ENCODE results near the gene ARL5B. TPM values are rescaled to one million over a fixed set of nuclear protein-coding genes. Genes with fewer than 3 reads are reported as not detected.
"Not testable (repeated sequence)": the region's sequence is repeated elsewhere in the genome, so short reads cannot be mapped to it uniquely, and the experiment has no call there.

ARL5B gene, protein sequence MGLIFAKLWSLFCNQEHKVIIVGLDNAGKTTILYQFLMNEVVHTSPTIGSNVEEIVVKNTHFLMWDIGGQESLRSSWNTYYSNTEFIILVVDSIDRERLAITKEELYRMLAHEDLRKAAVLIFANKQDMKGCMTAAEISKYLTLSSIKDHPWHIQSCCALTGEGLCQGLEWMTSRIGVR
- total RNA-seq, result 40.6 TPM

DNA sequence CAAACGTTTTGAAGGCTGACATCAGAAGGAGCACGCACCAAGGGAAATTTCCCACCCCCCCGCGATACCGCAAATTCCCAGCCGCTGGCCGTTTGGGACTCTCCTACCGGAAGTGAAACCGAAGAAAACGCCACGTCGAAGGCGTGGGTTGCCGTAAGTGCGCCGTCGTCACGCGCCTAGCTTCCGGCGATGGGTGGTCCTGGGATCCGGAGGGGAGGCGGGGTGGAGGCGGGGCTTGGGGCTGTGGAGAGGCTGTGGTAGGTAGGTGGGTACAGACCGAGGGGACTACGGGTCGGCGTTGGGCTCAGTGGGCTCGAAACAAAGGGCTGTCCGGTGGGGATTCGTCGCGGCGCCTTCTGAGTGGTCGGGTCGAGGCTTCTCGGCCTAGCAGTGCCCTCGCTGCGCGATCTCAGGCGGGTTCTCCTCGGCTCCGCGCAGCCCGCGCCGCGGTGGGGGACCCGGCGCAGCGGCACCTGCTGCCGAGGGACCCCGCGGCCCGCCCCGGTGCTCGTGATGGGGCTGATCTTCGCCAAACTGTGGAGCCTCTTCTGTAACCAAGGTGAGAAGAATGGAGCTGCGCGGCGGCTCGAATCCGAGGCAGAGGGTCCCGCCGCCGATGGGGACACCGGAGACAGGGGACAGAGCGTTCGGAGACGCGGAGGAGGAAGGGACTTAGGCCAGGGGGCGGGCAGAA is at the start of gene ARL5B:
TSS of gene ARL5B (plus strand) at position 307 of the 694 bp plus-strand sequence. CDS start at position 514, 207 bp downstream.
- peak; percentile 99 for DNase-seq

DNA sequence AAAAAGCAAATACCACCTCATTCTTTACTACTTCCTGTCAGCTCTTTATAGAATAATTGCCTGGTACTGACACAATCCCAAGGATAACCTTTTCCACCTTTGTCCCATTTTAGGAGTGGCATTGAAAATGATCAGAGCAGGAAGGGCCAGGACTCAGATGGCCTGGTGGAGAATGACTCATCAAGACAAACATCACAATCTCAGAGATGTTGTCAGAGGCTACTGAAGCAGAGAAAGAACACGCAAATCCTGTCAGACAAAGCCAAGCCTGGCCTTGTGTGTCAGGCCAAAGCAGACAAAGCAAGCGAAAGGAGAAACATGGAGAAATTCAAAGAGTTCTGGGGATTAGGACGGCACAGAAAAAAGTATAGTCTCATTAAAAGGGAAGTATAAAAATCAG is 48.7 kb upstream of the ARL5B start:
- peak; percentile 10 for DNase-seq

DNA sequence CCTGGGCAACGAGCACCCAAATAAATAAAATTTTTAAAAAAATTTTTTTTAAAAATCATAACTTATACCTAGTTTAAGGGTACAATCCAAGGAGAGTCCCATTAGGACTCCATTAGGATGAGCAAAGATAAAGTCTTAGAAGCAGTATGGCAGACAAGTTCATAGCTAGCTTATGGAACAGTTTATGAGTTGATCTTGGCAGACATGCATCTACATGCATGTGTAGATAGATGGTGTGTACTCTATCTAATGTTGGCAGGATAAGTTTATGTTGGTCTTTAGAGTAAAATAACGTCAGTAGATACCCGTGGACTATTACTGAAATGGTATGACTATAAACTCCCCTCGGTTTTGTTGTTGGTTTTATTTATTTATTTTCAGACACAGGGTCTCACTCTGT is 48.1 kb upstream of the ARL5B start:
- no peak for DNase-seq

DNA sequence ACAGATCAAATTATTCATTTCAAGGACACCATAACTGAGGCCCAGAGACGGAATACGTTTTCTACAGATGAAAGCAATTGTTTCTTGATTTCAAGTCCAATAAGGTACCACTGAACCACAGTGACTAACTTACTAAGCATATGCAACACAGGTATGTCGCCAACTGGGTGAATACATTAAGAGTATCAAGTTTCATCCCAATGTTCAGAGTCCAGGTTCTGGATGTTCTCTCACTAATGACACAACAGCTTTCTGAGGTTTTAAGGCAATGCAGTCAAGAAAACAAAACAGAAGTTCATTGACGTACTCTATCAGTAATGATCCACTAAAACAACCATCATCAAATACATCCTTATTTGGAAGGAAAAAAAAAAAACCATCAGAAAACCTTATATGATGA is 43.6 kb upstream of the ARL5B start:
- no peak for DNase-seq

DNA sequence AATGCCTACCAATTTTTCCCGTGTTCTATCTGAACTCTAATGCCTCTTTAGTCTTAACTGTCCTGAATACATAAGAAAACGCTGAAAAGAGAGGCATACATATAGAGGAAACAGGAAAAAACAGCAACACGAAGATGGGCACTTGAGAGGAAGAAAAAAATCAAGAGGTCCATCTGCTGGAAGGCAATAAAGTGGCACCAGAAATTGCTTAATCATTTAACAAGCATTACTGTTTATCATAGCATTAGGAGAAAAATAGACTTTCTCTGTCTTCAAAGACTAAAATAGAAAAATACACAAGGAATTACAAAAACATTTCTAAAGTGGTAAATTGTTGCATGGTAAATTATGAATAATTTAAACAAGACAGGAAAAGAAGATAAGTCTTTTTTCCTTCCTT is 42.9 kb upstream of the ARL5B start:
- no peak for DNase-seq

DNA sequence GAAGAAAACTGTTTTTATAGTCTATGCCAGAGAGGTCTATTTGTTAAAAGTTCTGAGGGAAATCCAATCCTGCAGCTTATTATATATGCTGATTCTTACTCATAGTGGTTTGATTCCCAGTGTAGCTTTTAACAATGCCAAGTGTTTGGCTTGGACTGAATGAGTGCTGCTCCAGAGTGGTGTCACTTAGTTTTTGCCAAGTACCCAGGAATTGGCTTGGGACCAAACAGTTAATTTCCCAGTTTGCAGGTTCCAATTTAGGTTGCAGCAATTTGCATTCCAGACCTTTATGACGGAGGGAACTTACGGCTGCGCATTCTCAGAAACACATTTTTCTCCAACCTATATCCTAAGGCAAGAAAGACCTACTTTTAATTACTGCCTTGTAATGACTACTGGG is 40.2 kb upstream of the ARL5B start:
- DNase-seq, result peak; percentile 13

DNA sequence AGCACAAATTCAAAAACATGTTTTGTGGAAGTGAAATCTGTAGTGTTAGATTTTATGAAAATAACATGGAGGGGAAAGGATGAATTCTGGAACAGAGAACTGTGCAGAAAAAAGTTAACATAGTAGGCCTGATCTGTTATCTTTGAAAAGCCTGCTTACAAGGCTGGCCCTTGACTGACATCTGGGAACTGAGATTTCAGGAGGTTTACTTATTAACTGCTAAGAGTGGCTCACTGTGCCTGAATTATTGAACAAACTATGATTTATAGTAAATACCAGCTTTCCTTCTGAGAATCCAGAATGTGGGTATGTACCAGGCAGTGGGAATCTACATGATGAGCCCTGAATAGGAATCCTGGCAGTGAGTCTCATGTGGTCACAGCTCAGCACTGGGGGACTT is 38.4 kb upstream of the ARL5B start:
- DNase-seq, result no peak

DNA sequence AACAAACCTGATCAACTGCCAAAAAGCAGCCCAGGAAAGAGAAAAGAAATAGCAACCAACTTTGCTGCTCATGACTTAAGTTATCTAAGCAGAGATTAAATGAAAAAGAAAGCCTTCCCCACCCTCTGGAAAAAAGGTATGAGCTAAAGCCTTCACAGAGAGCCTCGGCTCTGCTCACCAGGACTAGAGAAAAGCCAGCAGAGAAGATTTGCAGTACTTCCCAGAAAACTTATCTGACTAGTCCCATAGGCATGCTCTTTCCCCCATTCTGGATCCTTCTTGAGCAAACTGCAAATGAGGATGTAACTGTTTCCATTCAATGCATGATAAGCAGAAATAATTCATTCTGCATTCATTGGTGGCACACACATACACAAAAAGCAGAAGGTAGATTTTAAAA is 35.6 kb upstream of the ARL5B start:
- DNase-seq, result not testable (repeated sequence)

DNA sequence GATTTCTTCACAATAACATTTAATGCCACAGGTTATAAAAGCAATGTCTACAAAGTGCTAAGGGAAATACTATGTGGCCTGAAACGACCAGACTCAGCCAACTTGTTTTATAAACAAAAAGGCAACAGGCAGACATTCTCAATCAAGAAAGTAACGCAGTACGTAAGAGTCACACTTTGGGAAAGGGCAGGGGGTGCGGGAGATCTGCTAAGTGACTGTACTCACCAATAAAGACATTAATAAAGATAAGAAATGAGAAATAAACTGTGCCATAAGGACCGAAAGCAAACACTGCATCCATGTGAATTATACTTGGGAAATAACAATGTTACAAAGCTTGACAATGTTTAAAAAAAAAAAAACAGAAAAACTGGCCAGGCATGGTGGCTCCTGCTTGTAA is 33.3 kb upstream of the ARL5B start:
- DNase-seq, result no peak

DNA sequence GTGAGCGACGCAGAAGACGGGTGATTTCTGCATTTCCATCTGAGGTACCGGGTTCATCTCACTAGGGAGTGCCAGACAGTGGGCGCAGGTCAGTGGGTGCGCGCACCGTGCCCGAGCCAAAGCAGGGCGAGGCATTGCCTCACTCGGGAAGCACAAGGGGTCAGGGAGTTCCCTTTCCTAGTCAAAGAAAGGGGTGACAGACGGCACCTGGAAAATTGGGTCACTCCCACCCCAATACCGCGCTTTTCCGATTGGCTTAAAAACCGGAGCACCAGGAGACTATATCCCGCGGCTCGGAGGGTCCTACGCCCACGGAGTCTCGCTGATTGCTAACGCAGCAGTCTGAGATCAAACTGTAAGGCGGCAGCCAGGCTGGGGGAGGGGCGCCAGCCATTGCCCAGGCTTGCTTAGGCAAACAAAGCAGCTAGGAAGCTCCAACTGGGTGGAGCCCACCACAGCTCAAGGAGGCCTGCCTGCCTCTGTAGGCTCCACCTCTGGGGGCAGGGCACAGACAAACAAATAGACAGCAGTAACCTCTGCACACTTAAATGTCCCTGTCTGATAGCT is 31.7 kb upstream of the ARL5B start:
- DNase-seq, result peak; percentile 76

DNA sequence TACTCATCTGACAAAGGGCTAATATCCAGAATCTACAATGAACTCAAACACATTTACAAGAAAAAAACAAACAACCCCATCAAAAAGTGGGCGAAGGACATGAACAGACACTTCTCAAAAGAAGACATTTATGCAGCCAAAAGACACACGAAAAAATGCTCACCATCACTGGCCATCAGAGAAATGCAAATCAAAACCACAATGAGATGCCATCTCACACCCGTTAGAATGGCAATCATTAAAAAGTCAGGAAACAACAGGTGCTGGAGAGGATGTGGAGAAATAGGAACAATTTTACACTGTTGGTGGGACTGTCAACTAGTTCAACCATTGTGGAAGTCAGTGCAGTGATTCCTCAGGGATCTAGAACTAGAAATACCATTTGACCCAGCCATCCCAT is 26.7 kb upstream of the ARL5B start:
- DNase-seq, result not testable (repeated sequence)

DNA sequence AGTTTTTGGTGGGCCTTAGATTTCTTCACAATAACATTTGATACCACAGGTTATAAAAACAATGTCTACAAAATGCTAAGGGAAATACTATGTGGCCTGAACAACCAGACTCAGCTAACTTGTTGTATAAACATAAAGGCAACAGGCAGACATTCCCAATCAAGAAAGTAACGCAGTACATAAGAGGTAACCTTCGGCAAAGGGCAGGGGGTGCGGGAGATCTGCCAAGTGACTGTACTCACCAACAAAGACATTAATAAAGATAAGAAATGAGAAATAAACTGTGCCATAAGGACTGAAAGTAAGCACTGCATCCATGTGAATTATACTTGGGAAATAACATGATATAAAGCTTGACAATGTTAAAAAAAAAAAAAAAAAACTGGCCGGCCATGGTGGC is 23.2 kb upstream of the ARL5B start:
- no peak for DNase-seq

DNA sequence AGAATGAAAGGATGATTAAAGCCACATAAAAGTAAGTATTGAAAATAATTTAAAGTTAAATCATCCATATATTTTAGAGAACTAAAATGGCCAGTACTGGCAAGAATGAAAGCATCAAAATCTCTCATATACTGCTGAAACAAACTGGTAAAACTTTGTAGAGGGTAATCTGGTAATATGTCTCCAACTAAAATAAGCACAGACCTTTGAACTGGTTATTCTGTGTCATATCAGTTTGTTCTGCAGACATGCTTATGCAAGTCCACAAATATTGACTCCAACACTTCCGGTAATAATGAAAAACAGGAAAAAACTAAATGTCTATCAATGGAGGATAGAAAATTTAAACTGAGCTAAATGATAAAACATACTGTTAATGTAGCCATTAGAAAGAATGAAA is 21.8 kb upstream of the ARL5B start:
- not testable (repeated sequence) for DNase-seq

DNA sequence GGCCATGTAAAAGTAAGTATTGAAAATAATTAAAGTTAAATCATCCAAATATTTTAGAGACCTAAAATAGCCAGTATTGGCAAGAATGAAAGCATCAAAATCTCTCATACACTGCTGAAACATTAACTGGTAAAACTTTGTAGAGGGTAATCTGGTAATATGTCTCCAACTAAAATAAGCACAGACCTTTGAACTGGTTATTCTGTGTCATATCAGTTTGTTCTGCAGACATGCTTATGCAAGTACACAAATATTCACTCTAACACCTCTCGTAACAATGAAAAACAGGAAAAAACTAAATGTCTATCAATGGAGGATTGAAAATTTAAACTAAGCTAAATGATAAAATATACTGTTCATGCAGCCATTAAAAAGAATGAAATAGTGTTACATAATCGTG is 19.5 kb upstream of the ARL5B start:
- not testable (repeated sequence) for DNase-seq

DNA sequence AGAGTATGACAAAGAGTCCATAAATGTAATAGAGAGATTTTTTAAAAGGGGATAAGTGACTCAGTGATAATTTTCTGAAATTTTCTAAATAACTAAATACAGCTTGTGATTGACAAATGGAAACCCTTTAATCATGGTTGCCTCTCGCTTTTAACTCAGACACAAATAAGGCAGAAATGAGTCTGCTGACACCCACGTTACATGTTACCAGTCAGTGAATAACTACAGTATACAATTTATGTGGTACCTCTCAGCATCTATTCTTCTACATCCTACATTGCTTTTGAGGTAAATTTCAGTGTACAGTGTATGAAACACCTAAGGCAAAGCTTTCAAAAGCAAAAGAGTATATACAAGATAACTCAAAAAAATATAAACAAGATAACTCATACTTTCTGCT is 12.1 kb upstream of the ARL5B start:
- DNase-seq, result no peak

DNA sequence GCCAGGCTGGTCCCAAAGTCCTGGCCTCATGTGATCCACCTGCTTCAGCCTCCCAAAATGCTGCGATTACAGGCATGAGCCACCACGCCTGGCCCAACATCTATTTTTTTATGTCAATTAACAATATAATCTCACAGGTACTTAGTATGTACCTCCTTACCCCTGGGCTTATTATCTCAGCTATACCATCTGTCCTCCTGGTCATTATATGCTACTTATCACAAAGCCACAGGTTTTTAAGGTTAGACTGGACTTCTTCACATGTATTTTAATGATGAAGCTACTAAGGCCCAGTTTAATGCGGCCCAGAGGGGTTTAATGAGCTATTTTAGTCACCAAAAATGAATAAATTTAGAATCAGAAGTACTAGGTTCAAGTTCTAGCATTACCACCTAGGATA is 11.3 kb upstream of the ARL5B start:
- DNase-seq, result no peak

DNA sequence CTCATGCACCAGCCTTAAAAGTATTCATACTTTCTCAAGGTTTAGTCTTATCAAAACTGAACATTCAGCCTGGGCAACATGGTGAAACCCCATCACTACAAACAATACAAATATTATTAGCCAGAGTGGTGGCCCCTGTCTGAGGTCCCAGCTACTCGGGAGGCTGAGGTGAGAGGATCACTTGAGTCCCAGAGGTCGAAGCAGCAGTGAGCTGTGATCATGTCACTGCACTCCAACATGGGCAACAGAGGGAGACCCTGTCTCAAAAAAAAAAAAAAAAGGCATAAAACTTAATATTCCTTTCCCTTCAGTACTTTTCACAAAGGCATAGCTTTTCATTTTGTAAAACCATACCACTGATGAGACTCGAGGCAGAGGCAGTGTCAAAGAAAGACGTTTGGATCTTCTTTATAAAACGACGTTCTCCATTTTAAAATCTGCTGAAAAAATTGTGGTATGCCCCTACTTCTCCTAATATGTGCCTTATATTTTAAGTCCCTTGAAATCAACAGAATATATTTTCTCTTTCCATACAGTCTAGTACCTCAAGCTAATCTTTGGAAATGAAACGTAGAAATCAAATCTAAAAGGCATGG is 9.8 kb upstream of the ARL5B start:
- no peak for DNase-seq

DNA sequence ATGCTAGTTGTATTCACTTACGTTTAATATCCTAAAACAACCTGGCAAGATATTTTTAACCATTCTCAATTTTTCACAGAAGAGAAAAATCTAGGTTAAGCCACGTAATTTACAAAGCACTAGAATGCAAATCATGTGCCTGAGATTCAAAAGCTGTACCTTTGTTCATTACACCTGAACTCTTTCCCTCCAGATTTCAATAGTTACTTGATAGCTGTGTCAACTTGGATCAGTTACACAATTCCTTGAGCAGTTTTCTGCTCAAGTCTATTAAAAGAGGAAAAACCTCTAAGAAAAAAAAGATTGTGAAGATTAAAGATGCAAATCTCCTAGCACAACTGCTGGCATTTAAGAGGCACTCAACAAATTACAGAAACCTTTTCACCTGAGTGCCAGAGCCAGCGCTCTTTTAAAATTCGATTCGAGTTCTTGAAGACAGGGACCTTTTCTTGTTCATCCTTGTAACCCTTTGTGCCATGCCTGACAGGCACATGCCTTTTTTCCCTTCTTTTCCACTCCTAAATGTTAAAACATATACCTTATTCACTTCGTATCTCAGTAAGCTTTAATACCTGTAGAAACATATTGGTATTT is 8.7 kb upstream of the ARL5B start:
- DNase-seq, result peak; percentile 14

DNA sequence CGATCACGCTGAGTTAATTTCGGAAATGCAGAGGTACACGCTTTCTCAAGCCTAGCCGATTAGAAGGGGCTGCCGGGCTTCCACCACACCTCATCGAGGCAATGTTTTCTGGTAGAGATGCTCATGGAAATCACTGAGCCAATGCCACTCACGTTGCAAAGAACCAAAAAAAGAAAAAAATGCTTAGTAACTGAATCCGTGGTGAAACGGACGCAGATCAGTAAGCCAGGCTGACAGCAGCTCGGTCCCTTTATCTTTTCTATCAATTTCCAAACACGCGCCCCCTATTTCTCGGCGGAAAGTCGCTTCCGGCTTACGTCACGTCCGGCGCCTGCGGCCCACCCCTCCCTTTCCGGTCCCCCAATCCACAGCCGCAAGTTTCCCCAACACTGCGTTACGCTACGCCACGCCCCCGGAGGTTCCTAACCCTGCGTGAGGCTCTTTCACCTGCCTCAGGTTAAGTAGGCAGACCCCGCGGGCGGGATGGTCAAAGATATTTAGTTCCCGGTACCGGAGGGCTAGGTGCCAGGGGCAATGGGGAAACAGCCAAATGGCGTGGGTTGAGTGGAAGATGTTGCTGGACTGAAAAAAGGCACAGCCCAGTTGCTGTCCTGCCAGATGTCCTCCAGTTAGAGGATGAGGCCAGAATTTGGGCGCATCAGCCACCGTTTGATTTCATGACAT is 7.8 kb upstream of the ARL5B start, which contains the start of gene NSUN6:
TSS of gene NSUN6 (minus strand) at position 264 of the 684 bp plus-strand sequence. CDS start 384 bp downstream, outside the sequence.
- peak; percentile 97 for DNase-seq

DNA sequence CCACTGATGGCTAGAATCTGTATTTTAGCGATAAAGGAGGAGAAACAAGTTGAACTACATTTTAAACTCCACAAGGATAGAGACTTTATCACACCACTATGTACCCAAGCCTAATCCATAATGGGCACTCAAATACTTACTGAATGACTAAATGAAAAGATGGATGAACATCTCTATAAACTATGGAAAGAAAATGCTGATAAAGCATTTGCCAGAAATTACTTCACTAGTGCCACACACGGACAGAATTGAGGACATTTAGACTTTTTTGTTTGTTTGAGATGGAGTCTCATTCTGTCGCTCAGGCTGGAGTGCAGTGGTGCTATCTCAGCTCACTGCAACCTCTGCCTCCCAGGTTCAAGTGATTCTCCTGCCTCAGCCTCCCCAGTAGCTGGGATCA is 6.1 kb upstream of the ARL5B start:
- DNase-seq, result no peak

DNA sequence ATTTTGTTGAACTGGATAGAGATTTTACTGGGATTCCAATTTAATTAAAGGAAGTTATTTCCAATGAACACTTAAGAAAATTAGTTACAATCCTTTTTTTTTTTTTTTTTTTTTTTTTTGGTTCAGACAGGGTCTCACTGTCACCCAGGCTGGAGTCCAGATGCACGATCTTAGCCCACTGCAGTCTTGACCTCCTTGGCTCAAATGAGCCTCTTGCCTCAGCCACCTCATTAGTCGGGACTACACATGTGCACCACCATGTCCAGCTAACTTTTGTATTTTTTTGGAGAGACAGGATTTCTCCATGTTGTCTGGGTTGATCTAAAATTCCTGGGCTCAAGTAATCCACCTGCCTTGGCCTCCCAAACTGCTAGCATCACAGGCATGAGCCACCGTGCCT is 2.5 kb upstream of the ARL5B start:
- DNase-seq, result no peak
